ENCODE data around the gene BCAS4.

DNA sequence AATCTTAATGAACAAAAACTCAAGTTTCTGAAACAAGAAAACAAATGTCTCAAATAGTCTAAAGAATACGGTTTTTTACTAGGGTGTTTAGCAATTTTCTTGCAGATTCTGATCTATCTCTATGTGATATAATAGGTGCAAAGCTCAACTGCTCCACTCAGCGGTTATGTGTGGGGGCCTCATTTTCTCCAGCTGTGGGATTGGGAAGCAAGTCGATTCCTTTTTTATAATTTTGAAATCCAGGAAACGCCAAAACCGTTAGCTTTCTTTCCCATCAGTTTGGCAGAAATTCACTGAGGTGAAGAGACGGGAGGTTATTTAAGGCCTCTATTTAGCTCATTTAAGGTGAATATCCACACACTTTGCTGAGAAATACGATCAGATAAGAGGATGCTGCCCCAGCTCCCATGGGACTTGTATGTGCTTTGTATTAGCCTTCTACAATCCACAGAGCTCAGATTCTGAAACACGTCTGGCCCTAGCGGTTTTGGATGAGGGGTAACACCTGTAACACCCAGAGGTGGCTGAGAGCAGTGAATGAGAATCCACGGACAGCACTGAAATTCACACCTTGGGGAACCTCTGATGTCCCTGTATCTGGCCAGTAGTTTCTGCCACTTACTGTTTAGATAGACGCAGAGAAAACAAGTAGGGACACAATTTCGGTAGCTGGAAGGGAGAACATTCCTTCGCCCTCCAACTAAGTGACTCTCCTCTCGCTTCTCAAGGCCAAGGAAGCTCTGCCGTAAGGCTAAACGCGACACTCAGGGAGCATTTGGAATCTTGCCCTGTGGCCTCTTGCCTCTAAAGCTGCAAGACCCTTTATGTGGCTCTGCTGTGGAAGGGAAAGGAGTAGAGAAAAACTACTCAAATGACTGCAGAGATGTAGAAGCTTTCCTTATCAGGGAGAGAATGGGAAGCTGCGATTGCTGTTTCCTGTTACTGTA lies 6.5 kb upstream of the BCAS4 start:
- TF ChIP-seq, protein P1, sequence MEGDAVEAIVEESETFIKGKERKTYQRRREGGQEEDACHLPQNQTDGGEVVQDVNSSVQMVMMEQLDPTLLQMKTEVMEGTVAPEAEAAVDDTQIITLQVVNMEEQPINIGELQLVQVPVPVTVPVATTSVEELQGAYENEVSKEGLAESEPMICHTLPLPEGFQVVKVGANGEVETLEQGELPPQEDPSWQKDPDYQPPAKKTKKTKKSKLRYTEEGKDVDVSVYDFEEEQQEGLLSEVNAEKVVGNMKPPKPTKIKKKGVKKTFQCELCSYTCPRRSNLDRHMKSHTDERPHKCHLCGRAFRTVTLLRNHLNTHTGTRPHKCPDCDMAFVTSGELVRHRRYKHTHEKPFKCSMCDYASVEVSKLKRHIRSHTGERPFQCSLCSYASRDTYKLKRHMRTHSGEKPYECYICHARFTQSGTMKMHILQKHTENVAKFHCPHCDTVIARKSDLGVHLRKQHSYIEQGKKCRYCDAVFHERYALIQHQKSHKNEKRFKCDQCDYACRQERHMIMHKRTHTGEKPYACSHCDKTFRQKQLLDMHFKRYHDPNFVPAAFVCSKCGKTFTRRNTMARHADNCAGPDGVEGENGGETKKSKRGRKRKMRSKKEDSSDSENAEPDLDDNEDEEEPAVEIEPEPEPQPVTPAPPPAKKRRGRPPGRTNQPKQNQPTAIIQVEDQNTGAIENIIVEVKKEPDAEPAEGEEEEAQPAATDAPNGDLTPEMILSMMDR (IDR thresholded peaks at IDR 0.05; ENCODE audit: insufficient read depth, low read depth, low read length) = peak; percentile 58
- no peak for TF ChIP-seq EZH2 (IDR thresholded peaks at IDR 0.05; ENCODE audit: insufficient read depth, low read length)
